G401 (cell line): ENCODE measurements around the gene FLVCR2. TPM values are rescaled to one million over a fixed set of nuclear protein-coding genes. Genes with fewer than 3 reads are reported as not detected.
"Not testable (repeated sequence)": the region's sequence is repeated elsewhere in the genome, so short reads cannot be mapped to it uniquely, and the experiment has no call there.

Source experiments
- DNase-seq: peaks from one replicate; pipeline ENCODE4 v3.0.0-alpha.2; 2015; ENCODE audit warnings: low spot score
- in situ Hi-C: cut with HindIII; loops from 2 replicates; pipeline ENCODE4 v1.10.0; 2016; ENCODE audit warnings: low sequenced_read_pairs, mixed read lengths
- total RNA-seq: library from RNA; depleted of rRNA; stranded (reverse); fragments of >200 nt; shearing (Covaris generic); gene quantifications from 2 replicates; pipeline ENCODE4 v1.2.3, GENCODE V29; 2014

FLVCR2 gene
- total RNA-seq, 1 experiment from 2014 or later, result 1.6 TPM

GRCh38 chr14:75653563-75653962, 75.1 kb downstream of the FLVCR2 start:
- in situ Hi-C loops, result no loop called here
- no peak for DNase-seq

GRCh38 chr14:75654127-75654732, 75.8 kb downstream of the FLVCR2 start:
- peak; percentile 81 for DNase-seq
- in situ Hi-C loops, result no loop called here

GRCh38 chr14:75655235-75655634, 76.8 kb downstream of the FLVCR2 start:
- in situ Hi-C loops, result no loop called here
- DNase-seq, result no peak

GRCh38 chr14:75657331-75657730, 78.9 kb downstream of the FLVCR2 start:
- in situ Hi-C loops, result no loop called here
- no peak for DNase-seq

GRCh38 chr14:75658957-75659356, 80.5 kb downstream of the FLVCR2 start:
- no peak for DNase-seq
- in situ Hi-C loops, result no loop called here

GRCh38 chr14:75660238-75660629, 81.8 kb downstream of the FLVCR2 start:
- no peak for DNase-seq
- in situ Hi-C loops, result no loop called here

GRCh38 chr14:75660630-75661498, 82.4 kb downstream of the FLVCR2 start, which contains the start of the genes ERG28 and TTLL5:
ERG28 (minus strand) TSS chr14:75660876; CDS start chr14:75657502, 3,374 bp downstream.
TTLL5 (plus strand) TSS chr14:75661246; CDS start chr14:75663150, 1,904 bp downstream.
- in situ Hi-C loops, result no loop called here
- DNase-seq, result peak; percentile 100

- in situ Hi-C loops, result no loop called here
- DNase-seq, result no peak
Measured at GRCh38 chr14:75661499-75661814, 83.0 kb downstream of the FLVCR2 start.

GRCh38 chr14:75662966-75663365, 84.5 kb downstream of the FLVCR2 start:
- no peak for DNase-seq
- in situ Hi-C loops, result no loop called here

- in situ Hi-C loops, result no loop called here
- peak; percentile 10 for DNase-seq
Measured at GRCh38 chr14:75667099-75667765, 88.8 kb downstream of the FLVCR2 start.

- DNase-seq, result no peak
- in situ Hi-C loops, result no loop called here
Measured at GRCh38 chr14:75672605-75673192, 94.3 kb downstream of the FLVCR2 start.

GRCh38 chr14:75673345-75674035, 95.1 kb downstream of the FLVCR2 start:
- in situ Hi-C loops, result no loop called here
- DNase-seq, result no peak

GRCh38 chr14:75675265-75675960, 97.0 kb downstream of the FLVCR2 start:
- DNase-seq, result no peak
- in situ Hi-C loops, result no loop called here

GRCh38 chr14:75685910-75686309, 107.5 kb downstream of the FLVCR2 start:
- in situ Hi-C loops, result no loop called here
- no peak for DNase-seq

- no peak for DNase-seq
- in situ Hi-C loops, result no loop called here
Measured at GRCh38 chr14:75689012-75689411, 110.6 kb downstream of the FLVCR2 start.

- in situ Hi-C loops, result no loop called here
- DNase-seq, result no peak
Measured at GRCh38 chr14:75690010-75690409, 111.6 kb downstream of the FLVCR2 start.

GRCh38 chr14:75695025-75695424, 116.6 kb downstream of the FLVCR2 start:
- in situ Hi-C loops, DNase-seq: not testable (repeated sequence)

- DNase-seq, result no peak
- in situ Hi-C loops, result no loop called here
Measured at GRCh38 chr14:75697386-75697785, 119.0 kb downstream of the FLVCR2 start.
